Measurements from ENCODE around the gene MTO1. TPM values are rescaled to one million over a fixed set of nuclear protein-coding genes. Genes with fewer than 3 reads are reported as not detected.
A peak's percentile ranks its signal among the peaks of the same experiment; 100 is the strongest.
"Not testable (repeated sequence)": the region's sequence is repeated elsewhere in the genome, so short reads cannot be mapped to it uniquely, and the experiment has no call there.

Gene MTO1
- total RNA-seq, result 10 to 100 TPM; 50.9 to 59.6 TPM

- H3K27me3 Mint-ChIP-seq, result no peaks in the 10 kb centered on the region
- ChIA-PET POLR2A (interaction anchor here (0.6 to 2.9 kb wide), 7 partner anchors 10 to 717 kb away, joined by 3 to 27 read pairs (median 4); partner anchors contain the start of gene CGAS), CTCF (interaction anchor here (0.6 to 3.1 kb wide), 13 partner anchors 10 to 193 kb away, joined by 3 to 21 read pairs (median 4); partner anchors contain the start of genes CGAS and SLC17A5)
- peak; percentile 89 for DNase-seq
- H3K9me3 Mint-ChIP-seq, result no peaks in the 10 kb centered on the region
- H3K36me3 Mint-ChIP-seq (ENCODE audit: low read depth), result peaks cover 29% of the 10 kb centered on the region
- peak within 1 kb of the TSS; percentile 99 for H3K27ac Mint-ChIP-seq
- H3K4me1 Mint-ChIP-seq, result peaks cover 54% of the 10 kb centered on the region
- peak within 1 kb of the TSS; percentile 98 for H3K4me3 Mint-ChIP-seq
Observed at GRCh38 chr6:73461537-73462350, at the start of gene MTO1. Gene MTO1 (plus strand): TSS chr6:73461737. CDS start chr6:73461855, 118 bp downstream.

GRCh38 chr6:73413102-73413501 lies 48.4 kb upstream of the MTO1 start:
- Mint-ChIP-seq H3K27me3 (no peaks in the 10 kb centered on the region), H3K4me3 (no peak overlapping the region), H3K27ac (no peak overlapping the region), H3K4me1 (peaks cover under 1% of the 10 kb centered on the region), H3K9me3 (no peaks in the 10 kb centered on the region), H3K36me3 (ENCODE audit: low read depth) (peaks cover 33% of the 10 kb centered on the region)
- CTCF ChIA-PET, result interaction anchor here (1.3 kb wide), 1 partner anchor 13 kb away, joined by 4 read pairs; no protein-coding TSS in a partner anchor
- no peak for DNase-seq
- POLR2A ChIA-PET, result no interaction called here

- DNase-seq, result no peak
- Mint-ChIP-seq H3K9me3 (no peaks in the 10 kb centered on the region), H3K36me3 (ENCODE audit: low read depth) (peaks cover 58% of the 10 kb centered on the region), H3K4me1 (peaks cover 24% of the 10 kb centered on the region), H3K4me3 (no peak overlapping the region), H3K27me3 (no peaks in the 10 kb centered on the region), H3K27ac (peak overlapping the region; percentile 58)
- ChIA-PET POLR2A (no interaction called here), CTCF (interaction anchor here (0.7 kb wide), 1 partner anchor 65 kb away, joined by 4 read pairs; no protein-coding TSS in a partner anchor)
Observed at GRCh38 chr6:73418081-73418741, 43.3 kb upstream of the MTO1 start.

- no peaks in the 10 kb centered on the region for H3K27me3 Mint-ChIP-seq
- H3K36me3 Mint-ChIP-seq (ENCODE audit: low read depth), result peaks cover 56% of the 10 kb centered on the region
- H3K27ac Mint-ChIP-seq, result peak overlapping the region; percentile 96
- DNase-seq, result no peak
- H3K4me3 Mint-ChIP-seq, result no peak overlapping the region
- CTCF ChIA-PET, result no interaction called here
- no peaks in the 10 kb centered on the region for H3K9me3 Mint-ChIP-seq
- POLR2A ChIA-PET, result interaction anchor here (0.6 to 1.0 kb wide), 2 partner anchors 60 to 119 kb away, joined by 3 to 6 read pairs; no protein-coding TSS in a partner anchor
- peaks cover 29% of the 10 kb centered on the region for H3K4me1 Mint-ChIP-seq
Observed at GRCh38 chr6:73421534-73421933, 40.0 kb upstream of the MTO1 start.

GRCh38 chr6:73435236-73435635 lies 26.3 kb upstream of the MTO1 start:
- Mint-ChIP-seq H3K4me1 (peaks cover 31% of the 10 kb centered on the region), H3K27ac (no peak overlapping the region), H3K9me3 (no peaks in the 10 kb centered on the region), H3K27me3 (no peaks in the 10 kb centered on the region), H3K36me3 (ENCODE audit: low read depth) (peaks cover 57% of the 10 kb centered on the region), H3K4me3 (no peak overlapping the region)
- DNase-seq, result no peak
- POLR2A ChIA-PET, result no interaction called here
- CTCF ChIA-PET, result interaction anchor here (0.5 kb wide), 1 partner anchor 11 kb away, joined by 3 read pairs; no protein-coding TSS in a partner anchor

- CTCF ChIA-PET, result interaction anchor here (0.9 to 1.0 kb wide), 2 partner anchors 11 to 55 kb away, joined by 3 read pairs; no protein-coding TSS in a partner anchor
- H3K27ac Mint-ChIP-seq, result no peak overlapping the region
- no peaks in the 10 kb centered on the region for H3K9me3 Mint-ChIP-seq
- POLR2A ChIA-PET, result interaction anchor here (0.6 kb wide), 1 partner anchor 77 kb away, joined by 3 read pairs; no protein-coding TSS in a partner anchor
- peaks cover 55% of the 10 kb centered on the region for H3K4me1 Mint-ChIP-seq
- no peak overlapping the region for H3K4me3 Mint-ChIP-seq
- H3K36me3 Mint-ChIP-seq (ENCODE audit: low read depth), result peaks cover 63% of the 10 kb centered on the region
- DNase-seq, result no peak
- H3K27me3 Mint-ChIP-seq, result no peaks in the 10 kb centered on the region
Observed at GRCh38 chr6:73443555-73443954, 18.0 kb upstream of the MTO1 start.

GRCh38 chr6:73451223-73452106 lies 10.1 kb upstream of the MTO1 start:
- peak overlapping the region; percentile 94 for H3K27ac Mint-ChIP-seq
- no peaks in the 10 kb centered on the region for H3K27me3 Mint-ChIP-seq
- CTCF ChIA-PET, result interaction anchor here (0.5 to 3.0 kb wide), 9 partner anchors 8 to 70 kb away, joined by 3 to 21 read pairs (median 4); partner anchors contain the start of genes EEF1A1 and MTO1

GRCh38 chr6:73452107-73452461 lies 9.5 kb upstream of the MTO1 start, which contains the start of gene CGAS:
Gene CGAS (minus strand): TSS chr6:73452297. CDS start chr6:73452181, 116 bp downstream.
- peak within 1 kb of the TSS; percentile 94 for H3K27ac Mint-ChIP-seq
- POLR2A ChIA-PET, result interaction anchor here (1.3 to 3.0 kb wide), 2 partner anchors 10 to 68 kb away, joined by 4 to 27 read pairs; partner anchors contain the start of gene MTO1
- H3K4me3 Mint-ChIP-seq, result peak within 1 kb of the TSS; percentile 95
- peak; percentile 76 for DNase-seq
- H3K27me3 Mint-ChIP-seq, result no peaks in the 10 kb centered on the region
- no peaks in the 10 kb centered on the region for H3K9me3 Mint-ChIP-seq
- peaks cover 30% of the 10 kb centered on the region for H3K36me3 Mint-ChIP-seq (ENCODE audit: low read depth)
- CTCF ChIA-PET, result interaction anchor here (0.5 to 3.0 kb wide), 8 partner anchors 8 to 63 kb away, joined by 3 to 21 read pairs (median 4); partner anchors contain the start of gene MTO1
- peaks cover 51% of the 10 kb centered on the region for H3K4me1 Mint-ChIP-seq

More at GRCh38 chr6:73451223-73452106, 10.1 kb upstream of the MTO1 start:
- peaks cover 30% of the 10 kb centered on the region for H3K36me3 Mint-ChIP-seq (ENCODE audit: low read depth)
- POLR2A ChIA-PET, result interaction anchor here (1.3 to 3.0 kb wide), 2 partner anchors 11 to 69 kb away, joined by 4 to 27 read pairs; partner anchors contain the start of gene MTO1
- no peaks in the 10 kb centered on the region for H3K9me3 Mint-ChIP-seq
- H3K4me1 Mint-ChIP-seq, result peaks cover 49% of the 10 kb centered on the region
- H3K4me3 Mint-ChIP-seq, result peak overlapping the region; percentile 95
- DNase-seq, result peak; percentile 47

GRCh38 chr6:73455865-73456629 lies 5.5 kb upstream of the MTO1 start:
- Mint-ChIP-seq H3K36me3 (ENCODE audit: low read depth) (peaks cover 6% of the 10 kb centered on the region), H3K9me3 (no peaks in the 10 kb centered on the region), H3K4me1 (peaks cover 54% of the 10 kb centered on the region), H3K27ac (peak overlapping the region; percentile 34), H3K4me3 (no peak overlapping the region), H3K27me3 (no peaks in the 10 kb centered on the region)
- CTCF ChIA-PET, result interaction anchor here (0.7 to 1.0 kb wide), 2 partner anchors 46 to 189 kb away, joined by 3 to 4 read pairs; no protein-coding TSS in a partner anchor
- POLR2A ChIA-PET, result no interaction called here
- DNase-seq, result no peak

GRCh38 chr6:73459474-73459873 lies 2.1 kb upstream of the MTO1 start:
- not testable (repeated sequence) for H3K9me3 Mint-ChIP-seq, H3K27me3 Mint-ChIP-seq, DNase-seq
- ChIA-PET POLR2A (interaction anchor here (0.7 kb wide), 1 partner anchor 9 kb away, joined by 5 read pairs; no protein-coding TSS in a partner anchor), CTCF (interaction anchor here (0.6 to 1.2 kb wide), 5 partner anchors 8 to 65 kb away, joined by 3 to 10 read pairs (median 3); partner anchors contain the start of gene DDX43)
- peak overlapping the region; percentile 99 for H3K27ac Mint-ChIP-seq
- H3K4me1 Mint-ChIP-seq, result peaks cover 62% of the 10 kb centered on the region
- H3K36me3 Mint-ChIP-seq (ENCODE audit: low read depth), result peaks cover 19% of the 10 kb centered on the region
- H3K4me3 Mint-ChIP-seq, result peak overlapping the region; percentile 98

- ChIA-PET CTCF (interaction anchor here (0.6 to 1.2 kb wide), 6 partner anchors 8 to 192 kb away, joined by 3 to 10 read pairs (median 4); partner anchors contain the start of gene DDX43), POLR2A (interaction anchor here (0.7 kb wide), 1 partner anchor 10 kb away, joined by 5 read pairs; no protein-coding TSS in a partner anchor)
- peak overlapping the region; percentile 99 for H3K27ac Mint-ChIP-seq
- no peaks in the 10 kb centered on the region for H3K9me3 Mint-ChIP-seq
- H3K27me3 Mint-ChIP-seq, result no peaks in the 10 kb centered on the region
- DNase-seq, result no peak
- peak overlapping the region; percentile 98 for H3K4me3 Mint-ChIP-seq
- H3K36me3 Mint-ChIP-seq (ENCODE audit: low read depth), result peaks cover 19% of the 10 kb centered on the region
- peaks cover 58% of the 10 kb centered on the region for H3K4me1 Mint-ChIP-seq
Observed at GRCh38 chr6:73460056-73460455, 1.5 kb upstream of the MTO1 start.
